Stimulated activated CD4-positive, alpha-beta T cell treated with anti-CD3 and anti-CD28 coated beads, Interleukin-4, amount 100 ng/mL, for 48 hours (primary cell): ENCODE data around the gene FMO1.
A peak's percentile ranks its signal among the peaks of the same experiment; 100 is the strongest.
"Not testable (repeated sequence)": the region's sequence is repeated elsewhere in the genome, so short reads cannot be mapped to it uniquely, and the experiment has no call there.

Source experiments
- DNase-seq, 2 donors: peaks; one replicate each; pipeline ENCODE4 v3.0.0-alpha.2; 2020; ENCODE audit warnings: low read depth in 2 of 2

FMO1 gene

DNA sequence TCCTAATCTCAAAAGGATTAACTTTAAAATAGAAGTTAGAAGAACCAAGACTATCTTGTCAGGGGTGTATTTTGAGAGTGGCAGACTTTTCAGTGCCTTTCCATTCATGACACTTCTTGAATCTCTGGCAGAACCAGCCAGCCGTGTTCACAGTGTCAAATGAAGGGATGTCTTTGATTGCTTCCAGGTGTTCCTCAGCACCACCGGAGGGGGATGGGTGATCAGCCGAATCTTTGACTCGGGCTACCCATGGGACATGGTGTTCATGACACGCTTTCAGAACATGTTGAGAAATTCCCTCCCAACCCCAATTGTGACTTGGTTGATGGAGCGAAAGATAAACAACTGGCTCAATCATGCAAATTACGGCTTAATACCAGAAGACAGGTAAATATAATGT lies 32.3 kb downstream of the FMO1 start:
- DNase-seq, result no peak

DNA sequence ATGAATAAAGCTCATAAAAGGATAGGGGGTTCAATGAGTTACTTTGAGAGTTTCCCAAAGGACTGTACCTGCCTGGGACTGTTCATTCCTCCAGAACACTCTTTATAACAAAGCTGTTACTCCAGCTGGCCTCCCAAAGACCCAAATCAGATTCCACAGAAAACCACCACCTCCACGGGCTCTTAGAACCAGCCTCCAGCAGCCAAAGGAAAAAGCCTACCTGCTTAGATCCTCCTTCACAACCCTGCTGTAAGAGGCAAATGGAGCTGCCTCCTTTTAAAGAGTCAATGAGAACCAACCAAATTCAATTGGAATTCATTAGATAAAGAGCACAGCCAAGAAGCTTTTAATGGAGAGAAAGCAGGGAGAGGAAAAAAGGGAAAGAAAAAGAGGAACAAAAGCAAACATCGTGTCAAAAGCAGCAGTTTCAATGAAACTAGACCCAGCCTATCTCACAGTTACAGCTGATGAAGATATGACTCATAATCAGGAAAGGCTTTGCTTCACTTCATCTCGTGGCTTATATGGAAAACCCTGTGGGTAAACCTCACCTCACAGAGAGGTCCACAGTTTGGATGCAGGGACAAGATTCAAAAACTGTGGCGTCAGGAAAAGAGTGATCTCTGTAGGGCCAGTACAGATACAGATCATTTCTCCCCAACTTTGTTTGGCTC lies 37.9 kb downstream of the FMO1 start:
- no peak for DNase-seq

DNA sequence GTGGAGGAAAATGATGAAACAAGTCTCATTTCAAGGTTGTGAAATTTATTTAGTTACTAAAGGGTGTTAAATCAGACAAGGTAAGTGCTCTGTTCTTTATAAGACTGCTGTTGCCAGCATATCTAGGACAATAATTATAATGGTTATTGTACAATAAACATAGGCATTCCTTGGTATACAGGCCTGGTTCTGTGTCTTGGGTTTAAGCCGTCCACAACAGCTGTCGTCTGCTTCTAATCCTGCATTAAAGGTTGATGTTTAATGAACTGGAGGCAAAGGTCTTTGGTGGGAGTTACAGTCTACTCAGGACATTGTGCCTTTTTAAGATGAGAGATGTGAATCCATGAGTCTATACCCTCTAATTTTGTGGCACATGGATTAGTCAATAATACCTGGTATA lies 42.3 kb downstream of the FMO1 start:
- no peak for DNase-seq

DNA sequence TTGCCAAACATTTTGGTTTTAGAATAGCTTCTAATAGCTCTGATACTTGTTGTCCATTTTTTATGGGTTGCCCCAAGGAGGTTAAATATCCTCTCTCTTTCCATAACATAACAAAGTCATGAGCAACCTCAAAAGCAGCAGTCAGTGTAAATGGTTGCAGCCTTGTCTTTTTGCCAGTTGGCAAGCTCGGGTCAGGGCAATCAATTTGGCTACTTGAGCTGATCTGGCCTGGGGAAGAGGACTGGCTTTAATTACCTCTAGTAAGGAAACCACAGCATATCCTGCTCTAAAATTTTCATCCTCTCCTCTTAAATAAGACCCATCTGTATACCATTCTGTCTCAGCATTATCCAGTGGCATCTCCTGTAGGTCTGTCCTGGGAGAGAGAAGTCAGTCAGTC lies 44.5 kb downstream of the FMO1 start:
- no peak for DNase-seq

DNA sequence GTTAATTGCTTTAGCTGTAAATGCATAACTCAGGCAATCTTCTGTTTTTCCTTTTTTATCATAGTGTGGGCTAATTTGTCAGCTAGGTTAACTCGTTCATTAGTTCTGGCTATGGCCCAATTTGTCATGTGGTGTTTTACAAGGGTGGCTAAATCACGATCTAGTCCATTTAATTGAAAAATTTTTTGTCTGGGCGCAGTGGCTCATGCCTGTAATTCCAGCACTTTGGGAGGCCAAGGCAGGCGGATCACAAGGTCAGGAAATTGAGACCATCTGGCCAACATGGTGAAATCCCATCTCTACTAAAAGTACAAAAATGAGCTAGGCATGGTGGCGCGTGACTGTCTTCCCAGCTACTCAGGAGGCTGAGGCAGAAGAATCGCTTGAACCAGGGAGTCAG lies 47.1 kb downstream of the FMO1 start:
- not testable (repeated sequence) for DNase-seq

DNA sequence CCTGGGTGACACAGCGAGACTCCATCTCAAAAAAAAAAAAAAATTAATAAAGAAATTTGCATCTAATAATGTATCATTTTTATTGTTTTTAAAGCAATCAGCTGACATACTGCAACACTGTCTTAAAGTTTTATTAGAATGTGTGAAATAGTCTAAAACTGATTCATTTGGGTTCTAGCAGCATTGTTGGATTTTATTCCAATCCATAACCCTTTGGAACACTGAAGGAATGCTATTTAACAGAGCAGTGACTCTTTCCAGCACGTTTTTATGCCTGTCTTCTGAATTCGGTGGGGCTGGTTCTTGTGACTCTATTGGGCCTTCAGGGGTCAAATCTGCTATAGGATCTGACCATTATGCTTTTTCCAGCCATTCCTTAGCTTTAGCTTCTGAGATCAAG lies 47.5 kb downstream of the FMO1 start:
- DNase-seq, result no peak

DNA sequence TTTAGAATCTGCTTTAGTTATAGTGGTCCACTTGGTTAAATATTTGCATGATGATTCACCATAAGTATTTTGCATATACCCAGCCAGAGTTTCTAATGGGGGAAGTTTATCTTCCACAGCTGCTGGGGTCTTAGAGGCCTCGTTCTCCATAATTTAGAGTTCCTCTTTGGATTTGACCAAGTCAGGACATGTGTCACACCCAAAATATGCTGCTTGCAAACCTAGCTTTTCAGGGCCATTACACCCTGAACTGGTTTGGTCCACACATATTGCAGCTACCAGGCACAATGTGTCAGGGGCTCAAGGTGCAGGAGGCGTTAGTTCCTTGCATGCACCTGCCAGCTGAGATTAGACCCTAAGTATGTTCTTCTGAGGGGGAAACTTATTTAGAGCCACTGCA lies 48.6 kb downstream of the FMO1 start:
- no peak for DNase-seq

DNA sequence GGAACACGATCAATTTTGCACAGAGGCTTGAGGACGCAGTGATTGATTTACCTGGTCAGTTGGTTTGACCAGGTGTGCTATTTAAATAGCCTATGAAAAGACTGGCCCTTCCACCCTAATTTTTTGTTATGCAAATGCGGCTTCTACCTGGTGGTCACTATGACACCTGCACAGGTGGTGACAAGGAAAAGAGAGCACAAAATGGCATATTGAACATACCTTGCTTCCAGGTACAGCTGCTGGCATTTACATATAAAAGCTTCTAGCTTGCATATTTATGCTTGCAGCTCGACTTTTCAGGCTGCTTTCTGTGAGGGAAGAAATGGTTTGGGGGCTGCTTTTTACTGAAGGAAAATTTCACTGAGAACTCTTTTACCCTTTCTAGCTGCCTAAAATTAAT lies 50.4 kb downstream of the FMO1 start:
- no peak for DNase-seq

DNA sequence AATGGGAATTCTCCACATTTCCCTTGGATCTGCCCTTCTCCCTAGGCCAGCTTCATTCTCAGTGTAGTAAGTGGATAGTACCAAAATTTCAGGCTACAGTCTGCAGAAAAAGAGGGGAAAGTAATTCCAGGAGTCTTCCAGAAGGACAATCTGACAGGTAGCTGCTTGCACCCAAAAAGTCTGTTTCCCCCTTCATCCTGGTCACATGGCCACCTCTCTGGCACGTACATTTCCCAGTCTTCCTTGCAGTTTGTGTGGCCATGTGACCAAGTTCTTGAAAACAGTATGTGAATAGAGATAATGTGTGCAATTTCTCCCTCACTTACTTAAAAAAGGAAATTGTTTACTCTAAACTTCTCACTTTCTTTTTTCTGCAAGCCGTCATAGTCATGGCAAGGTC lies 51.0 kb downstream of the FMO1 start:
- DNase-seq, result no peak

DNA sequence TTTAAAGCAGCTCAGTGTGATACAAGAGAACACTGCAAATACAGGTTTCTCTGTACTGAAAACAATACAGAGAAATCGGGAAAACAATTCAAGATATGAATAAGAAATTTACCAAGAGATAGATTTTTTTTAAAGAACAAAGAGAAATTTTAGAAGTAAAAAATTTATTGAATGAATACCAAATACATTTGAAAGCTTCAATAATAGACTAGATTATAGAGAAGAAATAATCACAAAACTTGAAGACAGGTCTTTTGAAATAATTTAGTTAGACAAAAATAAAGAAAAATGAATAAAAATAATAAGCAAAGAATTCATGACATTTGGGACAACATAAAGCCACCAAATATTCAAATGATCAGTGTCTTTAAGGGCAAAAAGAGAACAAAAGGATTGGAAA lies 52.1 kb downstream of the FMO1 start:
- no peak for DNase-seq

DNA sequence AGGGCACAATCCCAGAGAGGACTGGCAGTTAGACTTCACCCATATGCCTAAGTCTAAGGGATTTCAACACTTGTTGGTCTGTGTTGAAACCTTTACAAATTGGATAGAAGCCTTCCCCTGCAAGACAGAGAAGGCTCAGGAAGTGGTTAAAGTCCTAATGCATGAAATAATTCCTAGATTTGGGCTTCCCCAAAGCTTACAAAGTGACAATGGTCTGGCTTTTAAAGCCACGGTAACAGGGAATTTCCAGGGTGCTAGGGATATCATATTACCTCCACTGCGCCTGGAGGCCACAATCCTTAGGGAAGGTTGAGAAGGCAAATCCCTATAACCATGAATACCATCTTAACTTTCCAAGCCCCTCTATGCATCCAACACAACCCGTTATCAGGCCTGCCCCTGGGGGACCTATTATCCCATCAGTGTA lies 62.4 kb downstream of the FMO1 start:
- DNase-seq, result no peak

DNA sequence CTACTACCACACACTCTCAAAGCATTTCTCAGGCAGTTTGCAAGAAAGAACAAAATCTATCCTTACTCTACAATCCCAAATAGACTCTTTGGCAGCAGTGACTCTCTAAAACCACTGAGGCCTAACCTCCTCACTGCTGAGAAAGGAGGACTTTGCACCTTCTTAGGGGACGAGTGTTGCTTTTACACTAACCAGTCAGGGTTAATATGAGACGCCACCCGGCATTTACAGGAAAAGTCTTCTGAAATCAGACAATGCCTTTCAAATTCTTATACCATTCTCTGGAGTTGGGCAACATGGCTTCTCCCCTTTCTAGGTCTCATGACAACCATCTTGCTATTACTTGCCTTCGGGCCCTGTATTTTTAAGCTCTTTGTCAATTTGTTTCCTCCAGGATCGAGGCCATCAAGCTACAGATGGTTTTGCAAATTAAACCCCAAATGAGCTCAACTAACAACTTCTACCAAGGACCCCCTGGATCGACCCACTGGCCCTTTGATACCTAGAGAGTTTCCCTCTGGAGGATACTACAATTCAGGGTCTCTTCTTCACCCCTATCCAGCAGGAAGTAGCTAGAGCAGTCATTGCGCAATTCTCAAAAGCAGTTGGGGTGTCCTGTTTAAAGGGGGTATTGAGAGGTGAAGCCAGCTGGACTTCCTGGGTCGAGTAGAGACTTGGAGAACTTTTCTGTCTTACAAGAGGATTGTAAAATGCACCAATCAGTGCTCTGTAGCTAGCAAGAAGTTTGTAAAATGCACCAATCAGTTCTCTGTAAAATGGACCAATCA lies 63.7 kb downstream of the FMO1 start:
- DNase-seq, result no peak

DNA sequence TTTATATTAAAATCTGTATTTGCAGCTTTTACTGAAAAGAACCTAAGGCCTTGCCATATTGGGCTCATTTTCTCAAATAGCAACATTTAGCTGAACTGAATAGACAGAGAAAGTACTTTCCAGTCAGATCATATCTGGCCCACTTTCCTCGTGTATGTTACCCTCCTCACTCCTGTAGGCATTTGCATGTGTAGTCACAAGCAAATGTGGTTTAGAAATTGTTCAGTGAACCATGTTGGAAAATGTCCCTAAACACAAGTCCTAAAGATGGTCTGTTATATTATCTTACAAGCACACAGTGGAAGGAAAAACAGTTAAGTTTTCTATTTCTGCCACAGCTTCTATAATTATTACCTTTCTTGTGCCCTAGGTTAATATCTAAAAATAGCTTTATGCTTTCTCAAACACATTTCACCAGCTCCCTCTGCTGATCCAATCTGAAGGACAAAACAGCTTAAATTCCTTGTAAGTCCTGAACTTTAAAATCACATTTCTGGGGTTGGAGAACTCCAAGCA lies 65.1 kb downstream of the FMO1 start:
- DNase-seq, result no peak

DNA sequence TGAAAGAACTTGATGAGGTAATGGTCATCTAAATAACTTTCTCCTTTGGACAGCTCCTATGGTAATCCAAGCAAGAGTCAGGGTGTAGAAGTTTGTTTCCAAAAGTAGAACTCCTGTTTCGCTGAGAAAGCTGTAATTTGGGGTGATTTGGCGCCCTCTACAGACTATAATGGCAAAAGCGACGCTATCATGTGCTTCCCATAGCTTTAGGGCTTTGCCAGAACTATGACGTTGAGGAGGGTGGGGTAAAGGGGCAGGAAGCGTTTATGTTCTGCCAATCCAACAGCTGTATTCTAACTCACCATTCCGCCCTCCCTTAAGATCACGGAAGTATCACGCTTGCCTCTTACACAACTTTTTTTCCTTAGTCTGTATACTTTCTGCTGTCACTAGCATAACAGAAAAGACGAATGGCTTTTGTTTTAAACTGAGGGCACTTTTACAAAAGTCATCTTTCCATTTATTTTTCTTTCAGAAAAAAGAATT lies 65.6 kb downstream of the FMO1 start, which contains the start of gene FMO4:
Gene FMO4 (plus strand): TSS at position 349 of the 486 bp plus-strand sequence. CDS start 5,643 bp downstream, outside the sequence.
- peak; percentile 38 to 75 for DNase-seq

DNA sequence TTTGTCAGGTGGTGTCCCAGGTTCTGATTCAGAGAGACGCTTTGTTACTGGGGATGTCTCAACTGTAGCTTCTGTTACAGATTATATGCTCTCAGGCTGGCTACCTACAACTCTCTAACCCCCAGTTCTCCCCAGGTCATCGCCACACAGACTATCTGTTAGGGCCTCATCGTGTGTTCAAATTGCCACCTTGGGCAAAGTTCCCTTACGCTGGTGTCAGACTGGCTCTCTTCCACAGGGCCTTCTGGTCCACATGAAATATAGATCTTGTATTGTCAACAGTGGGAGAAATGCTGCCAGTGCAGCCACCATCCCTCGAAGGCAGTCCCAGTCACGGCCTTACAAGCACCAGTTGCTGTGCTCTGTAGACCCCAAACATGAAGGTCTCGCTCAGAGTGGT lies 81.0 kb downstream of the FMO1 start:
- DNase-seq, result no peak

DNA sequence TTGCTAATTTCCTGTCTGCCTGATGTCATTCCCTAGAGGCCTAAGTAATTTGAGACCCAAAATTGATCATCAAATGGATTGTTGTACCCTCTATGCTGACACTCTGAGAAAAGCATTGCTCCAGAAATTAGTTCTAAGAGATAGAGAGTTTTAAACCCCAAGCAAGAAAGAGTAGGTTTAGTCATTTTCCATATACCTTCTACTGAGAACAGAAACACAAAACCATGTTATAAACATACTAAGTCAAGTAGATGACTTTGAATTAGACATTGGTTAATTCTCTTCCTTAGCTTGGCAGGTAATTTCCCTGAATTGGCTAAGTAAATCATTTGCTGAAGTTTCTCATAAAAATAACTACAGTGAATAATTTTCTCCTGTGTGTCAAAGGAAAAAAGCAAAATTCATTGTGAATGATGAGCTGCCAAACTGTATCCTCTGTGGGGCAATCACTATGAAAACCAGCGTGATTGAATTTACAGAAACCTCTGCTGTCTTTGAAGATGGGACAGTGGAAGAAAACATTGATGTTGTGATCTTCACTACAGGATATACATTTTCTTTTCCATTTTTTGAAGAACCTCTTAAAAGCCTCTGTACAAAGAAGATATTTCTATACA lies 85.8 kb downstream of the FMO1 start:
- DNase-seq, result no peak
